ENCODE results near the gene RARRES2. TPM values are rescaled to one million over a fixed set of nuclear protein-coding genes. Genes with fewer than 3 reads are reported as not detected.

RARRES2 gene
- total RNA-seq, 5 donors from 2014 or later (not counting 1 experiment from before 2014, with no cell fraction given) = 2.7 to 3.2 (median 2.7) TPM; not detected in 2

- H3K27ac ChIP-seq (ENCODE audit: low read length) = peak overlapping the region; percentile 73
- peaks cover 9 to 41% of the 10 kb centered on the region in 2 experiments for H3K4me1 ChIP-seq (ENCODE audit: control insufficient read depth in 1 of 2, extremely low read depth in 1 of 2, insufficient read depth in 2 of 2, low read length in 2 of 2)
- H3K9me3 ChIP-seq = no peaks in the 10 kb centered on the region
- peak overlapping the region; percentile 83 to 86 for H3K27ac Mint-ChIP-seq
- ATAC-seq (replicated peaks in 1 of 4) (no peak), DNase-seq (no peak)
- no peaks in the 10 kb centered on the region for H3K27me3 ChIP-seq (replicated peaks in 1 of 2; ENCODE audit: control insufficient read depth in 2 of 2, extremely low read depth in 1 of 2, insufficient read depth in 2 of 2, low read length in 1 of 2)
- CTCF ChIA-PET = interaction anchor here in 1 of 2 donors (0.7 to 1.8 kb wide), 6 partner anchors 9 to 27 kb away, joined by 3 to 12 read pairs (median 4); partner anchors contain the start of gene REPIN1
- WGBS (ENCODE audit: insufficient coverage) = 100% methylated on average over 1 of the region's 4 CpGs
- no peaks in the 10 kb centered on the region for H3K9me3 Mint-ChIP-seq
- no peaks in the 10 kb centered on the region for H3K27me3 Mint-ChIP-seq
- H3K4me3 Mint-ChIP-seq = peak overlapping the region; percentile 80 to 84 (median 80)
- peaks cover 4% of the 10 kb centered on the region for H3K36me3 Mint-ChIP-seq
- H3K4me1 Mint-ChIP-seq = peaks cover 54 to 65% (median 63%) of the 10 kb centered on the region in 3 donors
- POLR2A ChIA-PET = interaction anchor here in 1 of 2 donors (0.6 kb wide), 1 partner anchor 43 kb away, joined by 4 read pairs; no protein-coding TSS in a partner anchor
- H3K36me3 ChIP-seq (ENCODE audit: control insufficient read depth in 2 of 2, extremely low read depth in 1 of 2, insufficient read depth in 1 of 2, low read length in 1 of 2) = peaks cover 0 to 3% of the 10 kb centered on the region in 2 donors
- H3K4me3 ChIP-seq (ENCODE audit: control insufficient read depth in 1 of 2, extremely low read depth in 1 of 2, low read length in 1 of 2) = no peak overlapping the region
Observed at GRCh38 chr7:150377635-150378034, 36.2 kb upstream of the RARRES2 start.

- no peak for ATAC-seq (replicated peaks in 1 of 4)
- H3K27me3 ChIP-seq (replicated peaks in 1 of 2; ENCODE audit: control insufficient read depth in 2 of 2, extremely low read depth in 1 of 2, insufficient read depth in 2 of 2, low read length in 1 of 2) = no peaks in the 10 kb centered on the region
- Mint-ChIP-seq H3K4me3 (peak overlapping the region in 2 of 3 donors; percentile 80 to 84), H3K27me3 (no peaks in the 10 kb centered on the region), H3K36me3 (peaks cover 6% of the 10 kb centered on the region), H3K27ac (peak overlapping the region; percentile 83 to 86), H3K4me1 (peaks cover 56 to 62% (median 62%) of the 10 kb centered on the region in 3 donors), H3K9me3 (no peaks in the 10 kb centered on the region)
- no peak for DNase-seq
- no CpG with 5 or more reads among the region's 3 CpGs for WGBS (ENCODE audit: insufficient coverage)
- H3K27ac ChIP-seq (ENCODE audit: low read length) = no peak overlapping the region
- no peaks in the 10 kb centered on the region for H3K9me3 ChIP-seq
- H3K4me3 ChIP-seq (ENCODE audit: control insufficient read depth in 1 of 2, extremely low read depth in 1 of 2, low read length in 1 of 2) = no peak overlapping the region
- POLR2A ChIA-PET = interaction anchor here in 1 of 2 donors (0.6 kb wide), 1 partner anchor 43 kb away, joined by 4 read pairs; no protein-coding TSS in a partner anchor
- CTCF ChIA-PET = interaction anchor here in 1 of 2 donors (0.7 to 1.8 kb wide), 4 partner anchors 11 to 27 kb away, joined by 3 to 12 read pairs (median 4); no protein-coding TSS in a partner anchor
- H3K36me3 ChIP-seq (ENCODE audit: control insufficient read depth in 2 of 2, extremely low read depth in 1 of 2, insufficient read depth in 1 of 2, low read length in 1 of 2) = peaks cover 0 to 3% of the 10 kb centered on the region in 2 donors
- peaks cover 9 to 38% of the 10 kb centered on the region in 2 experiments for H3K4me1 ChIP-seq (ENCODE audit: control insufficient read depth in 1 of 2, extremely low read depth in 1 of 2, insufficient read depth in 2 of 2, low read length in 2 of 2)
Observed at GRCh38 chr7:150377196-150377595, 35.8 kb upstream of the RARRES2 start.

DNA sequence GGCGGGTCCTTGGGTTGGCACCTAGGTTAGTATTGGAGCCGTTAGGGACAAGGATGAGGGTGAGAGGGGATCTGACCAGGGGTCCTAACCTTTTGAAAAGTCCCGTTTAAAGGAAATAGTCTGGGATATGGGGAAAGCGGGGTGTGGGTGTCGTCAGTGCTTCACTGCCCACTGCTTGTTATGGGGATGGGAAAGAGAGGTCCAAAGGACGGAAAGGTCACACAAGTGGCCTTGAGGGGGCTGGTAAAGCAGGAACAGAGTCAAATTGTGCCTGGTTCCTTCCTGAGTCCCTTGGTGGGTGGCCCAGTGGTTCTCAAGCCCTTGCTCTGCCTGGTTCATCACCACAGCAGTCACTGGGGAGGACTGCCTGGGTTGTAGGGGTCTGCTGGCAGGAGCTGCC, 35.1 kb upstream of the RARRES2 start:
- WGBS (ENCODE audit: insufficient coverage) = 78% methylated on average over 6 of the region's 6 CpGs
- Mint-ChIP-seq H3K4me1 (peaks cover 56 to 62% (median 61%) of the 10 kb centered on the region in 3 donors), H3K27me3 (no peaks in the 10 kb centered on the region), H3K36me3 (peaks cover 6% of the 10 kb centered on the region), H3K27ac (peak overlapping the region; percentile 73 to 91), H3K4me3 (peak overlapping the region in 1 of 3 donors; percentile 56), H3K9me3 (no peaks in the 10 kb centered on the region)
- DNase-seq (no peak), ATAC-seq (replicated peaks in 1 of 4) (no peak)
- no peaks in the 10 kb centered on the region for H3K9me3 ChIP-seq
- H3K4me3 ChIP-seq (ENCODE audit: control insufficient read depth in 1 of 2, extremely low read depth in 1 of 2, low read length in 1 of 2) = no peak overlapping the region
- H3K27ac ChIP-seq (ENCODE audit: low read length) = no peak overlapping the region
- H3K27me3 ChIP-seq (replicated peaks in 1 of 2; ENCODE audit: control insufficient read depth in 2 of 2, extremely low read depth in 1 of 2, insufficient read depth in 2 of 2, low read length in 1 of 2) = no peaks in the 10 kb centered on the region
- peaks cover 0 to 3% of the 10 kb centered on the region in 2 donors for H3K36me3 ChIP-seq (ENCODE audit: control insufficient read depth in 2 of 2, extremely low read depth in 1 of 2, insufficient read depth in 1 of 2, low read length in 1 of 2)
- ChIA-PET CTCF (interaction anchor here in 1 of 2 donors (1.0 kb wide), 1 partner anchor 28 kb away, joined by 3 read pairs; no protein-coding TSS in a partner anchor), POLR2A (no interaction called here)
- H3K4me1 ChIP-seq (ENCODE audit: control insufficient read depth in 1 of 2, extremely low read depth in 1 of 2, insufficient read depth in 2 of 2, low read length in 2 of 2) = peaks cover 9 to 38% of the 10 kb centered on the region in 2 experiments

GRCh38 chr7:150375662-150376521, 34.5 kb upstream of the RARRES2 start:
- ATAC-seq (replicated peaks in 1 of 4) = peak in 1 of 4 experiments; percentile 19
- peak overlapping the region; percentile 73 to 91 for H3K27ac Mint-ChIP-seq
- peak overlapping the region in 1 of 3 donors; percentile 56 for H3K4me3 Mint-ChIP-seq
- POLR2A ChIA-PET = no interaction called here
- peak in 10 of 35 experiments; percentile 10 to 55 (median 29) for DNase-seq
- Histone ChIP-seq H3K27me3 (replicated peaks in 1 of 2; ENCODE audit: control insufficient read depth in 2 of 2, extremely low read depth in 1 of 2, insufficient read depth in 2 of 2, low read length in 1 of 2) (no peaks in the 10 kb centered on the region), H3K4me1 (ENCODE audit: control insufficient read depth in 1 of 2, extremely low read depth in 1 of 2, insufficient read depth in 2 of 2, low read length in 2 of 2) (peaks cover 9 to 43% of the 10 kb centered on the region in 2 experiments), H3K27ac (ENCODE audit: low read length) (no peak overlapping the region), H3K4me3 (ENCODE audit: control insufficient read depth in 1 of 2, extremely low read depth in 1 of 2, low read length in 1 of 2) (no peak overlapping the region), H3K9me3 (no peaks in the 10 kb centered on the region), H3K36me3 (ENCODE audit: control insufficient read depth in 2 of 2, extremely low read depth in 1 of 2, insufficient read depth in 1 of 2, low read length in 1 of 2) (peaks cover 0 to 3% of the 10 kb centered on the region in 2 donors)
- WGBS (ENCODE audit: insufficient coverage) = 18% methylated on average over 3 of the region's 10 CpGs
- H3K4me1 Mint-ChIP-seq = peaks cover 57 to 62% (median 60%) of the 10 kb centered on the region in 3 donors
- H3K27me3 Mint-ChIP-seq = no peaks in the 10 kb centered on the region
- peaks cover 7% of the 10 kb centered on the region for H3K36me3 Mint-ChIP-seq
- CTCF ChIA-PET = no interaction called here
- H3K9me3 Mint-ChIP-seq = no peaks in the 10 kb centered on the region

DNA sequence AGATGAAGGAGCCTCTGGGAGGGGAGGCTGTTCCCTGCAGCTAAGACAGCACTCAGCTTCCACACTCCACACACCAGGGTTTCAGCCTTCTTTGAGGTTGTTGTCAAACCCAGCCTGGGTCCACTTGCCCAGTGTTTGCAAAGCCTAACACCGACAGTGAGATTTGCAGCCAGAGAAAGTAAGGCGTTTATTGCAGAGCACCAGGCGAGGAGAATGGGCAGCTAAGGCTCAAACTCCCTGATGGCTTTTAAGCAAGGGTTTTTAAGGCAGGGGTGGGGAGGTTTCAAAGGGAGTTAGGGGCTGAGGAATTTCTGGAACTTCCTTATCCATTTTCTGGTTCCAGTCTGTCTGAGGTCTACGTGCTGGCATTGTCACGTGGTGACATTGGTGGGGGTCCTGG, 33.0 kb upstream of the RARRES2 start:
- peak overlapping the region; percentile 27 to 73 for H3K27ac Mint-ChIP-seq
- 94% methylated on average over 5 of the region's 5 CpGs for WGBS (ENCODE audit: insufficient coverage)

DNA sequence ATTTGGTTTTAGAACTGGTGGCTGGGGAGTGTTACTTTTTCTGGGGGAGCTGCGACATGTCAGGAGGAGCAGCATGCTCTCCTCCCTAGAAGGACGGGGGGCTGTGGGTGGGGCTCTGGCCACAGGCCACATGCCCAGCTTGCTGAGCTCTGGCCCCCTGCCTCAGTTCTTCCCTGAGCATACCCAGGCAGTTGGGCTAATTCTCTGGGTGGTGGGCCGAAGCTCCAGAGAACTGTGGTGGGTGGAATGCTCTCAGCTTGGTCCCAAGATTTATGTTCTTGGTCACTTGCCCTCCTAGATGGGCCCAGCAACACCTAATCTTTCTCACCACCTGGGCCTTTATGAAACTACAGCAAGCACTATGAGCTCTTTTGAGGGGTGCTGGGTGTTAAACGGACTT, 32.6 kb upstream of the RARRES2 start:
- Histone ChIP-seq H3K27ac (ENCODE audit: low read length) (no peak overlapping the region), H3K36me3 (ENCODE audit: control insufficient read depth in 2 of 2, extremely low read depth in 1 of 2, insufficient read depth in 1 of 2, low read length in 1 of 2) (peaks cover 0 to 3% of the 10 kb centered on the region in 2 donors), H3K4me3 (ENCODE audit: control insufficient read depth in 1 of 2, extremely low read depth in 1 of 2, low read length in 1 of 2) (no peak overlapping the region), H3K9me3 (no peaks in the 10 kb centered on the region), H3K4me1 (ENCODE audit: control insufficient read depth in 1 of 2, extremely low read depth in 1 of 2, insufficient read depth in 2 of 2, low read length in 2 of 2) (peaks cover 7 to 49% of the 10 kb centered on the region in 2 experiments), H3K27me3 (replicated peaks in 1 of 2; ENCODE audit: control insufficient read depth in 2 of 2, extremely low read depth in 1 of 2, insufficient read depth in 2 of 2, low read length in 1 of 2) (no peaks in the 10 kb centered on the region)
- no peak overlapping the region for H3K4me3 Mint-ChIP-seq
- POLR2A ChIA-PET = no interaction called here
- peaks cover 60 to 66% (median 64%) of the 10 kb centered on the region in 3 donors for H3K4me1 Mint-ChIP-seq
- peak overlapping the region; percentile 27 to 73 for H3K27ac Mint-ChIP-seq
- WGBS (ENCODE audit: insufficient coverage) = 100% methylated on average over 2 of the region's 4 CpGs
- CTCF ChIA-PET = no interaction called here
- H3K36me3 Mint-ChIP-seq = peaks cover 11% of the 10 kb centered on the region
- no peaks in the 10 kb centered on the region for H3K27me3 Mint-ChIP-seq
- no peak for ATAC-seq (replicated peaks in 1 of 4)
- H3K9me3 Mint-ChIP-seq = no peaks in the 10 kb centered on the region
- DNase-seq = no peak

More for the DNA sequence above, 33.0 kb upstream of the RARRES2 start:
- Mint-ChIP-seq H3K36me3 (peaks cover 11% of the 10 kb centered on the region), H3K4me1 (peaks cover 58 to 62% (median 60%) of the 10 kb centered on the region in 3 donors), H3K9me3 (no peaks in the 10 kb centered on the region), H3K4me3 (no peak overlapping the region), H3K27me3 (no peaks in the 10 kb centered on the region)
- H3K27ac ChIP-seq (ENCODE audit: low read length) = no peak overlapping the region
- no peaks in the 10 kb centered on the region for H3K9me3 ChIP-seq
- ChIA-PET CTCF (no interaction called here), POLR2A (interaction anchor here in 1 of 2 donors (0.6 kb wide), 1 partner anchor 19 kb away, joined by 3 read pairs; no protein-coding TSS in a partner anchor)
- H3K36me3 ChIP-seq (ENCODE audit: control insufficient read depth in 2 of 2, extremely low read depth in 1 of 2, insufficient read depth in 1 of 2, low read length in 1 of 2) = peaks cover 0 to 3% of the 10 kb centered on the region in 2 donors
- peaks cover 7 to 46% of the 10 kb centered on the region in 2 experiments for H3K4me1 ChIP-seq (ENCODE audit: control insufficient read depth in 1 of 2, extremely low read depth in 1 of 2, insufficient read depth in 2 of 2, low read length in 2 of 2)
- H3K27me3 ChIP-seq (replicated peaks in 1 of 2; ENCODE audit: control insufficient read depth in 2 of 2, extremely low read depth in 1 of 2, insufficient read depth in 2 of 2, low read length in 1 of 2) = no peaks in the 10 kb centered on the region
- H3K4me3 ChIP-seq (ENCODE audit: control insufficient read depth in 1 of 2, extremely low read depth in 1 of 2, low read length in 1 of 2) = no peak overlapping the region
- DNase-seq = no peak
- ATAC-seq (replicated peaks in 1 of 4) = no peak
